Stomach (tissue), 19 donors: ENCODE measurements around the gene OR10S1. TPM values are rescaled to one million over a fixed set of nuclear protein-coding genes. Genes with fewer than 3 reads are reported as not detected.
"Not testable (repeated sequence)": the region's sequence is repeated elsewhere in the genome, so short reads cannot be mapped to it uniquely, and the experiment has no call there.

ENCODE experiments used
- DNase-seq, 2 donors: peaks; one replicate each; pipeline versions ENCODE4 v3.0.0 to v3.0.0-alpha.2; 2013 to 2019
- H3K27ac ChIP-seq, 5 donors: fragments of 200-600 bp in 4 of 5; sonication (generic) in 4 of 5; one replicate each; pipeline ENCODE4 v1.5.1; 2013 to 2019; ENCODE audit warnings: mild to moderate bottlenecking in 1 of 5, moderate library complexity in 1 of 5
- H3K27me3 ChIP-seq, 3 donors: fragments of 200-600 bp; sonication (generic); one replicate each; pipeline ENCODE4 v1.5.1; 2017 to 2019; ENCODE audit warnings: mixed run types in 1 of 3
- H3K36me3 ChIP-seq, 4 donors: fragments of 200-600 bp; sonication (generic); 1 replicate in 3 of 4; 2 replicates in 1 of 4; pipeline ENCODE4 v1.5.1; 2016 to 2019
- H3K4me1 ChIP-seq, 4 donors: fragments of 200-600 bp; sonication (generic); one replicate each; pipeline ENCODE4 v1.5.1; 2016 to 2019
- H3K4me3 ChIP-seq, 4 donors: fragments of 200-600 bp; sonication (generic) in 3 of 4; one replicate each; pipeline ENCODE4 v1.5.1; 2016 to 2019; ENCODE audit warnings: mild to moderate bottlenecking in 1 of 4
- H3K9me3 ChIP-seq, 4 donors: fragments of 200-600 bp; sonication (generic); one replicate each; pipeline ENCODE4 v1.5.1; 2016 to 2019
- CTCF ChIP-seq, 7 experiments: fragments of 450-650 bp in 4 of 7; fragments of 200-600 bp in 3 of 7; sonication (generic) in 3 of 7; IDR thresholded peaks; one replicate each; pipeline ENCODE4 v1.5.1; 2016 to 2019; ENCODE audit warnings: antibody characterized with exemption in 7 of 7, control low read depth in 2 of 7, mild to moderate bottlenecking in 1 of 7
- EP300 ChIP-seq: sonication (generic); formaldehyde crosslinking; IDR thresholded peaks from one replicate; pipeline ENCODE4 v1.6.1; 2017; ENCODE audit warnings: antibody characterized with exemption
- POLR2A ChIP-seq, 4 donors: fragments of 450-650 bp; IDR thresholded peaks; one replicate each; pipeline ENCODE4 v1.6.1; 2016; ENCODE audit warnings: antibody characterized with exemption in 4 of 4, control low read depth in 2 of 4, mild to moderate bottlenecking in 1 of 4, moderate library complexity in 1 of 4
- POLR2AphosphoS5 ChIP-seq, 3 donors: sonication (generic); formaldehyde crosslinking; IDR thresholded peaks; one replicate each; pipeline ENCODE4 v1.6.1; 2016; ENCODE audit warnings: antibody characterized with exemption in 3 of 3
- WGBS, 5 donors: extraction: QIAGEN DNeasy Blood & Tissue Kit in 3 of 5; methylation state at CpG; one replicate each; pipeline versions ENCODE4 v1.1.5 to v1.1.7; 2013 to 2018; 5-methylcytosine and 5-hydroxymethylcytosine counted together
- intact Hi-C: fragments of 100-400 bp; cut with DNase I; formaldehyde crosslinking; loops from one replicate; pipeline ENCODE4 v1.15.1; 2023; ENCODE audit warnings: low total_unique reads
- long read RNA-seq, 10 donors: transcript quantifications; one replicate each; lab custom pipeline, GENCODE V29; 2026
- polyA plus RNA-seq, 3 donors: library from polyadenylated mRNA; stranded (reverse); fragments of 200-250 nt; gene quantifications; one replicate each; pipeline ENCODE4 v1.2.3, GENCODE V29; 2013
- total RNA-seq, 5 donors: library from RNA; depleted of rRNA; stranded (reverse); fragments of >200 nt; gene quantifications; one replicate each; pipeline versions ENCODE4 v1.1.0 to v1.2.3, GENCODE V29; 2014 to 2016
- donor health status: healthy with polysubstance abuse.
- donor health status: Bipolar disorder and iron deficiency.
- donor health status: healthy.

The OR10S1 gene
- total RNA-seq (not detected), polyA plus RNA-seq (not detected)
- long read RNA-seq, donor 1 = 0 reads
- long read RNA-seq, donor 2 = 0 reads
- long read RNA-seq, donor 3 = 0 reads
- long read RNA-seq, donor 4 = 0 reads
- long read RNA-seq, donor 5 = 0 reads
- long read RNA-seq, donor 6 = 0 reads
- long read RNA-seq, donor 7 = 0 reads
- long read RNA-seq, donor 8 = 0 reads
- long read RNA-seq, donor 9 = 0 reads
- long read RNA-seq, donor 10 = 0 reads

- Histone ChIP-seq H3K27ac (no peak within 1 kb of the TSS), H3K27me3 (no peaks in the 10 kb centered on the region), H3K9me3 (peaks cover 0 to 5% (median 0%) of the 10 kb centered on the region in 4 donors), H3K36me3 (no peaks in the 10 kb centered on the region), H3K4me3 (no peak within 1 kb of the TSS), H3K4me1 (no peaks in the 10 kb centered on the region)
- intact Hi-C loops = no loop called here
- no peak for DNase-seq
- no peak for TF ChIP-seq CTCF (IDR thresholded peaks at IDR 0.05)
- TF ChIP-seq POLR2AphosphoS5 (IDR thresholded peaks at IDR 0.05) = no peak
- no peak for TF ChIP-seq POLR2A (IDR thresholded peaks at IDR 0.05)
- no peak for TF ChIP-seq EP300
Observed at GRCh38 chr11:123977731-123978347, at the start of gene OR10S1. Gene OR10S1, minus strand, starts transcription at chr11:123977781. Its CDS starts 117 bp downstream, at chr11:123977664.

GRCh38 chr11:124026498-124026897 is 48.9 kb upstream of the OR10S1 start, which contains the start of gene OR10G8:
Gene OR10G8, plus strand, starts transcription at chr11:124026798. Its CDS starts 2,825 bp downstream, at chr11:124029623.
- Histone ChIP-seq H3K27ac (no peak within 1 kb of the TSS), H3K9me3 (no peaks in the 10 kb centered on the region), H3K4me1 (no peaks in the 10 kb centered on the region), H3K36me3 (no peaks in the 10 kb centered on the region), H3K4me3 (no peak within 1 kb of the TSS), H3K27me3 (no peaks in the 10 kb centered on the region)
- no peak for DNase-seq
- no peak for TF ChIP-seq CTCF (IDR thresholded peaks at IDR 0.05)
- intact Hi-C loops = no loop called here
- WGBS, 5 donors = 45 to 82% (median 63%) methylated on average over 2 of the region's 2 CpGs

GRCh38 chr11:124015837-124016236 is 38.3 kb upstream of the OR10S1 start:
- DNase-seq, H3K36me3 ChIP-seq, H3K4me3 ChIP-seq, H3K9me3 ChIP-seq, H3K27me3 ChIP-seq, H3K4me1 ChIP-seq, H3K27ac ChIP-seq, intact Hi-C loops: not testable (repeated sequence)
- WGBS, 5 donors = 86 to 94% (median 87%) methylated on average over 4 to 7 of the region's 9 CpGs

- intact Hi-C loops = no loop called here
- Histone ChIP-seq H3K36me3 (no peaks in the 10 kb centered on the region), H3K4me3 (no peak within 1 kb of the TSS), H3K27ac (no peak within 1 kb of the TSS), H3K9me3 (no peaks in the 10 kb centered on the region), H3K27me3 (no peaks in the 10 kb centered on the region), H3K4me1 (no peaks in the 10 kb centered on the region)
- 75 to 91% (median 80%) methylated on average over 2 of the region's 2 CpGs for WGBS, 5 donors
- no peak for DNase-seq
- TF ChIP-seq POLR2A (IDR thresholded peaks at IDR 0.05) (no peak), POLR2AphosphoS5 (IDR thresholded peaks at IDR 0.05) (no peak), EP300 (no peak), CTCF (IDR thresholded peaks at IDR 0.05) (no peak)
Observed at GRCh38 chr11:124012697-124013096, 35.1 kb upstream of the OR10S1 start, which contains the start of gene OR10G4. Gene OR10G4, plus strand, starts transcription at chr11:124012997. Its CDS starts 2,578 bp downstream, at chr11:124015575.

- WGBS, 5 donors = 74 to 87% (median 76%) methylated on average over 1 of the region's 1 CpG
- Histone ChIP-seq H3K9me3 (no peaks in the 10 kb centered on the region), H3K4me1 (no peaks in the 10 kb centered on the region), H3K27me3 (no peaks in the 10 kb centered on the region), H3K4me3 (no peak within 1 kb of the TSS), H3K36me3 (no peaks in the 10 kb centered on the region), H3K27ac (no peak within 1 kb of the TSS)
- TF ChIP-seq POLR2AphosphoS5 (IDR thresholded peaks at IDR 0.05) (no peak), POLR2A (IDR thresholded peaks at IDR 0.05) (no peak), EP300 (no peak), CTCF (IDR thresholded peaks at IDR 0.05) (no peak)
- no peak for DNase-seq
- intact Hi-C loops = no loop called here
Observed at GRCh38 chr11:123995119-123995518, 17.5 kb upstream of the OR10S1 start, which contains the start of gene OR10G6. Gene OR10G6, minus strand, starts transcription at chr11:123995161. Its CDS starts 0 bp downstream, at chr11:123995161.
